Glomerular endothelial cell (primary cell): ENCODE measurements around the gene TP53I11. TPM values are rescaled to one million over a fixed set of nuclear protein-coding genes. Genes with fewer than 3 reads are reported as not detected.

Source experiments
- DNase-seq: peaks from one replicate; pipeline ENCODE4 v3.0.0-alpha.2; 2011; ENCODE audit warnings: low read depth, low spot score; ENCODE audit errors: extremely low read depth
- total RNA-seq: library from RNA; depleted of rRNA; stranded (reverse); fragments of >200 nt; gene quantifications from 2 replicates; pipeline ENCODE4 v1.2.3, GENCODE V29; 2015

The TP53I11 gene
- total RNA-seq, 1 donor from 2014 or later = 296 TPM

GRCh38 chr11:44917741-44918140, 32.9 kb downstream of the TP53I11 start:
- no peak for DNase-seq

GRCh38 chr11:44916801-44917385, 33.8 kb downstream of the TP53I11 start:
- no peak for DNase-seq

- DNase-seq = no peak
Observed at GRCh38 chr11:44916331-44916730, 34.4 kb downstream of the TP53I11 start.

- no peak for DNase-seq
Observed at GRCh38 chr11:44915621-44916020, 35.1 kb downstream of the TP53I11 start.

- DNase-seq = no peak
Observed at GRCh38 chr11:44915004-44915403, 35.7 kb downstream of the TP53I11 start.

- no peak for DNase-seq
Observed at GRCh38 chr11:44914105-44914504, 36.6 kb downstream of the TP53I11 start.

GRCh38 chr11:44913502-44913901, 37.2 kb downstream of the TP53I11 start:
- no peak for DNase-seq

GRCh38 chr11:44912270-44912987, 38.3 kb downstream of the TP53I11 start:
- DNase-seq = no peak

- DNase-seq = peak; percentile 75
Observed at GRCh38 chr11:44911029-44911814, 39.5 kb downstream of the TP53I11 start.

GRCh38 chr11:44910591-44910990, 40.1 kb downstream of the TP53I11 start:
- no peak for DNase-seq

GRCh38 chr11:44909557-44909956, 41.1 kb downstream of the TP53I11 start:
- DNase-seq = no peak

GRCh38 chr11:44906649-44907048, 44.0 kb downstream of the TP53I11 start:
- no peak for DNase-seq

GRCh38 chr11:44905131-44905866, 45.4 kb downstream of the TP53I11 start:
- DNase-seq = no peak

- DNase-seq = no peak
Observed at GRCh38 chr11:44904261-44905020, 46.2 kb downstream of the TP53I11 start.

GRCh38 chr11:44903518-44903917, 47.2 kb downstream of the TP53I11 start:
- no peak for DNase-seq

- no peak for DNase-seq
Observed at GRCh38 chr11:44903035-44903434, 47.6 kb downstream of the TP53I11 start.

- DNase-seq = no peak
Observed at GRCh38 chr11:44901786-44902185, 48.9 kb downstream of the TP53I11 start.

GRCh38 chr11:44901120-44901633, 49.5 kb downstream of the TP53I11 start:
- DNase-seq = no peak

GRCh38 chr11:44899959-44900358, 50.7 kb downstream of the TP53I11 start:
- DNase-seq = peak; percentile 39
